Liver (tissue), 9 donors: ENCODE data around the gene DDX4. TPM values are rescaled to one million over a fixed set of nuclear protein-coding genes. Genes with fewer than 3 reads are reported as not detected.

Source experiments
- DNase-seq: peaks from one replicate; pipeline ENCODE4 v3.0.0-alpha.2; 2017; ENCODE audit warnings: low spot score
- H3K27ac ChIP-seq, 2 donors: one replicate each; pipeline ENCODE4 v1.7.0; 2013; ENCODE audit warnings: inconsistent platforms in 2 of 2, low read length in 2 of 2, control low read depth in 1 of 2, low read depth in 1 of 2, mild to moderate bottlenecking in 1 of 2
- H3K27me3 ChIP-seq, 4 donors: one replicate each; pipeline versions ENCODE4 v1.6.1 to v1.7.0; 2013; ENCODE audit warnings: low read length in 3 of 4, inconsistent platforms in 1 of 4, mild to moderate bottlenecking in 1 of 4, moderate library complexity in 1 of 4; ENCODE audit not compliant: control insufficient read depth in 4 of 4, insufficient read depth in 4 of 4
- H3K36me3 ChIP-seq, 4 donors: one replicate each; pipeline versions ENCODE4 v1.6.1 to v1.7.0; 2013; ENCODE audit warnings: low read length in 3 of 4, mild to moderate bottlenecking in 3 of 4, low read depth in 1 of 4, moderate library complexity in 1 of 4; ENCODE audit not compliant: control insufficient read depth in 4 of 4, insufficient read depth in 3 of 4
- H3K4me1 ChIP-seq, 4 donors: one replicate each; pipeline versions ENCODE4 v1.6.1 to v1.7.0; 2013; ENCODE audit warnings: low read length in 3 of 4, mild to moderate bottlenecking in 3 of 4, moderate library complexity in 1 of 4; ENCODE audit not compliant: control insufficient read depth in 4 of 4, insufficient read depth in 4 of 4
- H3K4me3 ChIP-seq, 3 donors: one replicate each; pipeline versions ENCODE4 v1.6.1 to v1.7.0; 2013; ENCODE audit warnings: low read length in 3 of 3, control low read depth in 1 of 3, low read depth in 1 of 3, mild to moderate bottlenecking in 1 of 3
- H3K9ac ChIP-seq, 2 donors: one replicate each; pipeline ENCODE4 v1.7.0; 2013; ENCODE audit warnings: low read length in 2 of 2, mild to moderate bottlenecking in 2 of 2, moderate library complexity in 2 of 2, control low read depth in 1 of 2, low read depth in 1 of 2
- H3K9me3 ChIP-seq, 4 donors: one replicate each; pipeline versions ENCODE4 v1.6.1 to v1.7.0; 2013; ENCODE audit warnings: low read length in 3 of 4; ENCODE audit not compliant: control insufficient read depth in 4 of 4
- FOXA1 ChIP-seq: IDR thresholded peaks from 2 replicates; pipeline ENCODE4 v1.6.1; 2016; ENCODE audit warnings: antibody characterized with exemption
- FOXA2 ChIP-seq: IDR thresholded peaks from 2 replicates; pipeline ENCODE4 v1.6.1; 2016; ENCODE audit warnings: antibody characterized with exemption
- HNF4A ChIP-seq, 2 donors: conservative IDR thresholded peaks; 2 replicates each; pipeline ENCODE4 v1.6.1; 2016; ENCODE audit warnings: antibody characterized with exemption in 2 of 2, mild to moderate bottlenecking in 2 of 2
- JUND ChIP-seq, 2 donors: IDR thresholded peaks; 2 replicates each; pipeline ENCODE4 v1.6.1; 2016; ENCODE audit warnings: antibody characterized with exemption in 2 of 2
- MAX ChIP-seq: IDR thresholded peaks from 2 replicates; pipeline ENCODE4 v1.6.1; 2016; ENCODE audit warnings: antibody characterized with exemption
- NR2F2 ChIP-seq: IDR thresholded peaks from 2 replicates; pipeline ENCODE4 v1.6.1; 2016; ENCODE audit warnings: antibody characterized with exemption
- RAD21 ChIP-seq, 2 donors: IDR thresholded peaks; 2 replicates each; pipeline ENCODE4 v1.6.1; 2016; ENCODE audit warnings: antibody characterized with exemption in 2 of 2, mild to moderate bottlenecking in 2 of 2
- REST ChIP-seq: IDR thresholded peaks from 2 replicates; pipeline ENCODE4 v1.6.1; 2016; ENCODE audit warnings: antibody characterized with exemption, mild to moderate bottlenecking
- RXRA ChIP-seq, 2 donors: IDR thresholded peaks; 2 replicates each; pipeline ENCODE4 v1.6.1; 2017 to 2018; ENCODE audit warnings: antibody characterized with exemption in 2 of 2, mild to moderate bottlenecking in 1 of 2
- SP1 ChIP-seq: IDR thresholded peaks from 2 replicates; pipeline ENCODE4 v1.6.1; 2018; ENCODE audit warnings: antibody characterized with exemption, mild to moderate bottlenecking
- TAF1 ChIP-seq: conservative IDR thresholded peaks from 2 replicates; pipeline ENCODE4 v1.6.1; 2016; ENCODE audit warnings: antibody characterized with exemption, mild to moderate bottlenecking
- ZBTB33 ChIP-seq: IDR thresholded peaks from 2 replicates; pipeline ENCODE4 v1.6.1; 2016; ENCODE audit warnings: antibody characterized with exemption
- WGBS: extraction: QIAGEN DNeasy Blood & Tissue Kit; methylation state at CpG from one replicate; pipeline ENCODE4 v1.1.7; 2013; 5-methylcytosine and 5-hydroxymethylcytosine counted together
- polyA plus RNA-seq, 2 donors: library from polyadenylated mRNA; stranded (reverse) in 1 of 2; unstranded in 1 of 2; fragments of 200-250 nt in 1 of 2; fragments of >200 nt in 1 of 2; fragmentation: Nextera tagmentation in 1 of 2; extraction: Ambion mirVana in 1 of 2; gene quantifications; one replicate each; pipeline versions ENCODE4 v1.2.1 to v1.2.3, GENCODE V29; 2013 to 2015
- total RNA-seq, 2 donors: library from RNA; depleted of rRNA; stranded (reverse); fragments of >200 nt; gene quantifications; one replicate each; pipeline ENCODE4 v1.2.3, GENCODE V29; 2014
- donor health status: healthy.
- donor health status: healthy.
- donor health status: healthy.
- donor health status: healthy.
- donor health status: healthy.

DDX4 gene
- total and polyA plus RNA-seq, 4 donors = not detected

GRCh38 chr5:55699041-55699688 lies 38.7 kb upstream of the DDX4 start:
- H3K9me3 ChIP-seq = no peaks in the 10 kb centered on the region
- 87% methylated on average over 3 of the region's 3 CpGs for WGBS
- H3K4me3 ChIP-seq = no peak overlapping the region
- H3K27me3 ChIP-seq = no peaks in the 10 kb centered on the region
- no peak overlapping the region for H3K9ac ChIP-seq
- DNase-seq = no peak
- TF ChIP-seq TAF1 (no peak), SP1 (no peak), REST (no peak), ZBTB33 (no peak), MAX (no peak), FOXA1 (no peak), HNF4A (conservative IDR thresholded peaks at IDR 0.05) (no peak), JUND (IDR thresholded peaks at IDR 0.05) (no peak), FOXA2 (no peak), RXRA (IDR thresholded peaks at IDR 0.05) (no peak)
- H3K27ac ChIP-seq = no peak overlapping the region
- H3K36me3 ChIP-seq = peaks cover 0 to 3% (median 0%) of the 10 kb centered on the region in 4 donors
- peaks cover 0 to under 1% (median 0%) of the 10 kb centered on the region in 4 donors for H3K4me1 ChIP-seq

GRCh38 chr5:55700745-55701144 lies 37.1 kb upstream of the DDX4 start:
- no peaks in the 10 kb centered on the region for H3K9me3 ChIP-seq
- DNase-seq = no peak
- peaks cover 0 to 3% (median 0%) of the 10 kb centered on the region in 4 donors for H3K36me3 ChIP-seq
- 55% methylated on average over 2 of the region's 2 CpGs for WGBS
- no peak for TF ChIP-seq RAD21 (IDR thresholded peaks at IDR 0.05)
- TF ChIP-seq RXRA (IDR thresholded peaks at IDR 0.05) = no peak
- TF ChIP-seq TAF1 = no peak
- TF ChIP-seq HNF4A (conservative IDR thresholded peaks at IDR 0.05) = no peak
- TF ChIP-seq NR2F2 = no peak
- H3K4me1 ChIP-seq = no peaks in the 10 kb centered on the region
- no peaks in the 10 kb centered on the region for H3K27me3 ChIP-seq
- no peak overlapping the region for H3K9ac ChIP-seq
- no peak overlapping the region for H3K4me3 ChIP-seq
- H3K27ac ChIP-seq = no peak overlapping the region
